ENCODE results near the gene PAX6. TPM values are rescaled to one million over a fixed set of nuclear protein-coding genes. Genes with fewer than 3 reads are reported as not detected.

The PAX6 gene
- total RNA-seq, 1 experiment from 2014 or later: 0.49 TPM

- no peak for ATAC-seq
- Histone ChIP-seq H3K4me3 (ENCODE audit: low read depth in 2 of 2, low read length in 2 of 2) (no peak overlapping the region), H3K4me1 (ENCODE audit: control insufficient read depth, insufficient read depth, low read length) (no peaks in the 10 kb centered on the region), H3K27me3 (ENCODE audit: control insufficient read depth, insufficient read depth, low read length) (peaks cover 6% of the 10 kb centered on the region; the same call in 1 of the 2 replicates), H3K27ac (ENCODE audit: low read length) (no peak overlapping the region), H3K9me3 (ENCODE audit: control insufficient read depth, insufficient read depth, low read depth, low read length) (no peaks in the 10 kb centered on the region), H3K36me3 (ENCODE audit: control insufficient read depth, insufficient read depth, low read length) (no peaks in the 10 kb centered on the region)
- ChIA-PET POLR2A (no interaction called here), CTCF (no interaction called here)
- TF ChIP-seq POLR2AphosphoS5 (IDR thresholded peaks at IDR 0.05; ENCODE audit: low read depth, low read length): no peak
- TF ChIP-seq REST (IDR thresholded peaks at IDR 0.05; ENCODE audit: insufficient read depth in 1 of 2, low read depth in 2 of 2, low read length in 1 of 2): no peak
- TF ChIP-seq TCF7L2 (IDR thresholded peaks at IDR 0.05; ENCODE audit: low read depth, low read length): no peak
- no peak for TF ChIP-seq CTCF (IDR thresholded peaks at IDR 0.05)
- no peak for TF ChIP-seq SIN3A (IDR thresholded peaks at IDR 0.05; ENCODE audit: borderline replicate concordance, insufficient read depth, low read depth, low read length)
- no peak for DNase-seq (ENCODE audit: low read depth, low spot score)
- intact Hi-C loops (cut with micrococcal nuclease; ENCODE audit: unreplicated experiment) (no loop called here), in situ Hi-C loops (cut with HindIII; ENCODE audit: low pct_unique_long_range_greater_than_20kb, low sequenced_read_pairs) (no loop called here)
- BruUV-seq (replicated peaks): no TSS peak
Observed at GRCh38 chr11:31817621-31818424, 6.7 kb upstream of the PAX6 start.

- peak; percentile 22 for ATAC-seq
- TF ChIP-seq CTCF (IDR thresholded peaks at IDR 0.05): no peak
- TF ChIP-seq POLR2AphosphoS5 (IDR thresholded peaks at IDR 0.05; ENCODE audit: low read depth, low read length): no peak
- no peak for TF ChIP-seq TCF7L2 (IDR thresholded peaks at IDR 0.05; ENCODE audit: low read depth, low read length)
- TF ChIP-seq REST (IDR thresholded peaks at IDR 0.05; ENCODE audit: insufficient read depth in 1 of 2, low read depth in 2 of 2, low read length in 1 of 2): no peak
- no peak for TF ChIP-seq SIN3A (IDR thresholded peaks at IDR 0.05; ENCODE audit: borderline replicate concordance, insufficient read depth, low read depth, low read length)
- no peak for DNase-seq (ENCODE audit: low read depth, low spot score)
- Histone ChIP-seq H3K27me3 (ENCODE audit: control insufficient read depth, insufficient read depth, low read length) (peaks cover 6% of the 10 kb centered on the region; the same call in 1 of the 2 replicates), H3K27ac (ENCODE audit: low read length) (no peak overlapping the region), H3K4me1 (ENCODE audit: control insufficient read depth, insufficient read depth, low read length) (no peaks in the 10 kb centered on the region), H3K9me3 (ENCODE audit: control insufficient read depth, insufficient read depth, low read depth, low read length) (no peaks in the 10 kb centered on the region), H3K4me3 (ENCODE audit: low read depth in 2 of 2, low read length in 2 of 2) (peak overlapping the region; percentile 31 to 45), H3K36me3 (ENCODE audit: control insufficient read depth, insufficient read depth, low read length) (no peaks in the 10 kb centered on the region)
- ChIA-PET CTCF (no interaction called here), POLR2A (no interaction called here)
- intact Hi-C loops (cut with micrococcal nuclease; ENCODE audit: unreplicated experiment): no loop called here
- no TSS peak for BruUV-seq (replicated peaks)
- in situ Hi-C loops (cut with HindIII; ENCODE audit: low pct_unique_long_range_greater_than_20kb, low sequenced_read_pairs): no loop called here
Observed at GRCh38 chr11:31817054-31817620, 6.0 kb upstream of the PAX6 start.
